Natural killer cell (primary cell): Measurements from ENCODE around the gene CDC42EP4. TPM values are rescaled to one million over a fixed set of nuclear protein-coding genes. Genes with fewer than 3 reads are reported as not detected.

Experiments
- ATAC-seq, 3 donors: fragments of 150-1000 bp in 2 of 3; fragments of 200-7000 bp in 1 of 3; cut with Tn5 transposase; 1 replicate in 1 of 3; 2 replicates in 2 of 3; pipeline ENCODE4 v1.10.0; 2021; ENCODE audit warnings: mild to moderate bottlenecking in 2 of 3, moderate library complexity in 2 of 3
- DNase-seq, 2 donors: peaks; one replicate each; pipeline versions ENCODE4 v3.0.0 to v3.0.0-alpha.2; 2013 to 2021; ENCODE audit warnings: mixed read lengths in 1 of 2
- H3K27ac ChIP-seq: one replicate; pipeline ENCODE4 v1.5.1; 2013; ENCODE audit warnings: mild to moderate bottlenecking, low read length
- H3K27me3 ChIP-seq: one replicate; pipeline ENCODE4 v1.6.1; 2013; ENCODE audit warnings: low read length; ENCODE audit not compliant: control insufficient read depth, insufficient read depth
- H3K36me3 ChIP-seq: one replicate; pipeline ENCODE4 v1.6.1; 2013; ENCODE audit warnings: low read length; ENCODE audit not compliant: control insufficient read depth, insufficient read depth
- H3K4me1 ChIP-seq: one replicate; pipeline ENCODE4 v1.6.1; 2013; ENCODE audit warnings: low read length; ENCODE audit not compliant: control insufficient read depth, insufficient read depth
- H3K4me3 ChIP-seq: one replicate; pipeline ENCODE4 v1.5.1; 2013; ENCODE audit warnings: low read length
- H3K9me3 ChIP-seq: one replicate; pipeline ENCODE4 v1.6.1; 2013; ENCODE audit warnings: low read length; ENCODE audit not compliant: control insufficient read depth, insufficient read depth
- H3K27ac Mint-ChIP-seq, 2 donors: one replicate each; pipeline ENCODE4 v1.8.0; 2022; ENCODE audit warnings: mild to moderate bottlenecking in 2 of 2, mixed read lengths in 2 of 2, moderate library complexity in 1 of 2
- H3K27me3 Mint-ChIP-seq, 2 donors: one replicate each; pipeline ENCODE4 v1.8.0; 2022; ENCODE audit warnings: low read depth in 2 of 2, mixed read lengths in 2 of 2
- H3K36me3 Mint-ChIP-seq: one replicate; pipeline ENCODE4 v1.8.0; 2022; ENCODE audit warnings: mixed read lengths
- H3K4me1 Mint-ChIP-seq, 2 donors: one replicate each; pipeline ENCODE4 v1.8.0; 2022; ENCODE audit warnings: mixed read lengths in 2 of 2
- H3K4me3 Mint-ChIP-seq: one replicate; pipeline ENCODE4 v1.8.0; 2022; ENCODE audit warnings: mild to moderate bottlenecking, moderate library complexity, mixed read lengths
- H3K9me3 Mint-ChIP-seq, 2 donors: one replicate each; pipeline ENCODE4 v1.8.0; 2022; ENCODE audit warnings: mixed read lengths in 2 of 2
- CTCF ChIP-seq: fragments of 200-600 bp; IDR thresholded peaks from one replicate; pipeline ENCODE4 v1.8.0; 2022; ENCODE audit warnings: antibody characterized with exemption
- WGBS: methylation state at CpG from one replicate; pipeline ENCODE4 v1.1.7; 2013; ENCODE audit warnings: missing lambda C conversion rate; ENCODE audit not compliant: insufficient coverage; 5-methylcytosine and 5-hydroxymethylcytosine counted together
- intact Hi-C: fragments of 100-400 bp; cut with micrococcal nuclease; formaldehyde crosslinking; loops from one replicate; pipeline ENCODE4 v1.14.2; 2022
- total RNA-seq, 4 donors: library from RNA; stranded (reverse); fragments of 120-200 nt in 1 of 4; gene quantifications; one replicate each; pipeline versions ENCODE4 v1.2.3 to v1.2.4, GENCODE V29; 2013 to 2022

The CDC42EP4 gene
- total RNA-seq, 3 donors from 2014 or later (not counting 1 experiment from before 2014, with no cell fraction given): 2.5 to 9.6 (median 4.4) TPM

- no peak overlapping the region for H3K4me3 ChIP-seq
- no peaks in the 10 kb centered on the region for H3K36me3 ChIP-seq
- H3K36me3 Mint-ChIP-seq: no peaks in the 10 kb centered on the region
- DNase-seq (no peak), ATAC-seq (no peak)
- no peaks in the 10 kb centered on the region for H3K9me3 Mint-ChIP-seq
- H3K9me3 ChIP-seq: no peaks in the 10 kb centered on the region
- no peaks in the 10 kb centered on the region for H3K27me3 ChIP-seq
- TF ChIP-seq CTCF: no peak
- intact Hi-C loops: no loop called here
- no peak overlapping the region for H3K27ac ChIP-seq
- H3K4me1 Mint-ChIP-seq: peaks cover 11 to 23% of the 10 kb centered on the region in 2 donors
- no peak overlapping the region for H3K4me3 Mint-ChIP-seq
- 95% methylated on average over 52 of the region's 52 CpGs for WGBS
- no peaks in the 10 kb centered on the region for H3K27me3 Mint-ChIP-seq
- no peak overlapping the region for H3K27ac Mint-ChIP-seq
- H3K4me1 ChIP-seq: peaks cover 13% of the 10 kb centered on the region
Measured at GRCh38 chr17:73285916-73286862, 25.6 kb downstream of the CDC42EP4 start.

- Mint-ChIP-seq H3K9me3 (no peaks in the 10 kb centered on the region), H3K4me3 (no peak overlapping the region), H3K27ac (no peak overlapping the region), H3K4me1 (peaks cover 4 to 16% of the 10 kb centered on the region in 2 donors), H3K36me3 (no peaks in the 10 kb centered on the region), H3K27me3 (no peaks in the 10 kb centered on the region)
- Histone ChIP-seq H3K4me1 (peaks cover 7% of the 10 kb centered on the region), H3K27me3 (no peaks in the 10 kb centered on the region), H3K4me3 (no peak overlapping the region), H3K36me3 (no peaks in the 10 kb centered on the region), H3K9me3 (no peaks in the 10 kb centered on the region), H3K27ac (no peak overlapping the region)
- ATAC-seq (no peak), DNase-seq (no peak)
- TF ChIP-seq CTCF: no peak
- intact Hi-C loops: no loop called here
- 95% methylated on average over 15 of the region's 15 CpGs for WGBS
Measured at GRCh38 chr17:73285603-73285908, 26.2 kb downstream of the CDC42EP4 start.

GRCh38 chr17:73284906-73285602, 26.7 kb downstream of the CDC42EP4 start:
- DNase-seq: no peak
- no peaks in the 10 kb centered on the region for H3K9me3 ChIP-seq
- no peaks in the 10 kb centered on the region for H3K36me3 ChIP-seq
- peaks cover 2% of the 10 kb centered on the region for H3K4me1 ChIP-seq
- intact Hi-C loops: no loop called here
- no peak overlapping the region for H3K4me3 Mint-ChIP-seq
- H3K27ac ChIP-seq: no peak overlapping the region
- H3K9me3 Mint-ChIP-seq: no peaks in the 10 kb centered on the region
- no peaks in the 10 kb centered on the region for H3K36me3 Mint-ChIP-seq
- no peak for ATAC-seq
- H3K27me3 ChIP-seq: no peaks in the 10 kb centered on the region
- WGBS: 94% methylated on average over 20 of the region's 20 CpGs
- H3K4me1 Mint-ChIP-seq: peaks cover 0 to 11% of the 10 kb centered on the region in 2 donors
- H3K27ac Mint-ChIP-seq: no peak overlapping the region
- no peak for TF ChIP-seq CTCF
- no peaks in the 10 kb centered on the region for H3K27me3 Mint-ChIP-seq
- no peak overlapping the region for H3K4me3 ChIP-seq
